ENCODE data around the gene SPAG17.

DNA sequence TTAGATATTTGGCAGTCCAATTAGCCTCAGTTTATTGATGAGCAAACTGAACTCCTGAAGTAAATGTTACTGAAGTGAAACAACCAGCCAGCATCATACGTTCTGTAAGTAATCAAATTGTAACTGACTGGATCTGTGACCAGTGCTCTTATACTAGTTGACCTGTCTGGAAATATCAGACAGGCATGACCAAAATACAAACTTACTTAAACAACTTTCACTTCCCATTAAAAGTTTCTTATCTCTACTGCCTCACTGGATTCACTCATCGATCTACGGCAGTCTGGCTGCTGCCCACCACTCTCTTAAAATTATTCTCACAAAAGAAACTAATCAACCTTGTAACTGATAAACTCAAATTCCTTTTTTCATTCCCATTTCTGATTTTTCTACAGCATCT, 199.1 kb downstream of the SPAG17 start:
- TF ChIP-seq, protein P1, sequence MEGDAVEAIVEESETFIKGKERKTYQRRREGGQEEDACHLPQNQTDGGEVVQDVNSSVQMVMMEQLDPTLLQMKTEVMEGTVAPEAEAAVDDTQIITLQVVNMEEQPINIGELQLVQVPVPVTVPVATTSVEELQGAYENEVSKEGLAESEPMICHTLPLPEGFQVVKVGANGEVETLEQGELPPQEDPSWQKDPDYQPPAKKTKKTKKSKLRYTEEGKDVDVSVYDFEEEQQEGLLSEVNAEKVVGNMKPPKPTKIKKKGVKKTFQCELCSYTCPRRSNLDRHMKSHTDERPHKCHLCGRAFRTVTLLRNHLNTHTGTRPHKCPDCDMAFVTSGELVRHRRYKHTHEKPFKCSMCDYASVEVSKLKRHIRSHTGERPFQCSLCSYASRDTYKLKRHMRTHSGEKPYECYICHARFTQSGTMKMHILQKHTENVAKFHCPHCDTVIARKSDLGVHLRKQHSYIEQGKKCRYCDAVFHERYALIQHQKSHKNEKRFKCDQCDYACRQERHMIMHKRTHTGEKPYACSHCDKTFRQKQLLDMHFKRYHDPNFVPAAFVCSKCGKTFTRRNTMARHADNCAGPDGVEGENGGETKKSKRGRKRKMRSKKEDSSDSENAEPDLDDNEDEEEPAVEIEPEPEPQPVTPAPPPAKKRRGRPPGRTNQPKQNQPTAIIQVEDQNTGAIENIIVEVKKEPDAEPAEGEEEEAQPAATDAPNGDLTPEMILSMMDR (IDR thresholded peaks at IDR 0.05): no peak
- no peak for TF ChIP-seq EZH2 (IDR thresholded peaks at IDR 0.05; ENCODE audit: borderline replicate concordance, insufficient read depth, low read depth, low read length, poor library complexity, severe bottlenecking)

All from B cell (primary cell).